Suprapubic skin (tissue), 4 donors: ENCODE results near the gene TCP11. TPM values are rescaled to one million over a fixed set of nuclear protein-coding genes. Genes with fewer than 3 reads are reported as not detected.

Experiments used
- DNase-seq, 2 donors: peaks; one replicate each; pipeline ENCODE4 v3.0.0-alpha.2; 2019; ENCODE audit warnings: low spot score in 2 of 2
- H3K27ac ChIP-seq: fragments of 200-600 bp; sonication (generic); one replicate; pipeline ENCODE4 v1.5.1; 2019
- H3K27me3 ChIP-seq: fragments of 200-600 bp; sonication (generic); one replicate; pipeline ENCODE4 v1.5.1; 2019
- H3K36me3 ChIP-seq: fragments of 200-600 bp; sonication (generic); one replicate; pipeline ENCODE4 v1.5.1; 2019
- H3K4me1 ChIP-seq: fragments of 200-600 bp; sonication (generic); one replicate; pipeline ENCODE4 v1.5.1; 2019
- H3K4me3 ChIP-seq: fragments of 200-600 bp; sonication (generic); one replicate; pipeline ENCODE4 v1.5.1; 2019; ENCODE audit warnings: mild to moderate bottlenecking
- H3K9me3 ChIP-seq: fragments of 200-600 bp; sonication (generic); one replicate; pipeline ENCODE4 v1.5.1; 2019
- EP300 ChIP-seq: sonication (generic); formaldehyde crosslinking; IDR thresholded peaks from one replicate; pipeline ENCODE4 v1.6.1; 2017; ENCODE audit warnings: antibody characterized with exemption
- POLR2A ChIP-seq, 2 donors: fragments of 450-650 bp; IDR thresholded peaks; one replicate each; pipeline ENCODE4 v1.6.1; 2017; ENCODE audit warnings: antibody characterized with exemption in 2 of 2, mild to moderate bottlenecking in 2 of 2, moderate library complexity in 2 of 2
- POLR2AphosphoS5 ChIP-seq, 3 donors: sonication (generic); formaldehyde crosslinking; IDR thresholded peaks; one replicate each; pipeline ENCODE4 v1.6.1; 2017; ENCODE audit warnings: antibody characterized with exemption in 3 of 3
- WGBS: methylation state at CpG from one replicate; pipeline ENCODE4 v1.1.5; 2018; 5-methylcytosine and 5-hydroxymethylcytosine counted together
- total RNA-seq, 4 donors: library from RNA; depleted of rRNA; stranded (reverse); fragments of >200 nt; gene quantifications; one replicate each; pipeline ENCODE4 v1.1.0, GENCODE V29; 2016
- TF ChIP-seq, protein P1 (sequence below), 2 donors: fragments of 200-600 bp in 1 of 2; fragments of 450-650 bp in 1 of 2; sonication (generic) in 1 of 2; IDR thresholded peaks; one replicate each; pipeline ENCODE4 v1.5.1; 2016 to 2019; ENCODE audit warnings: antibody characterized with exemption in 2 of 2, mild to moderate bottlenecking in 1 of 2, moderate library complexity in 1 of 2

The TCP11 gene
- total RNA-seq, 4 donors from 2014 or later = 4.2 TPM; not detected in 3

DNA sequence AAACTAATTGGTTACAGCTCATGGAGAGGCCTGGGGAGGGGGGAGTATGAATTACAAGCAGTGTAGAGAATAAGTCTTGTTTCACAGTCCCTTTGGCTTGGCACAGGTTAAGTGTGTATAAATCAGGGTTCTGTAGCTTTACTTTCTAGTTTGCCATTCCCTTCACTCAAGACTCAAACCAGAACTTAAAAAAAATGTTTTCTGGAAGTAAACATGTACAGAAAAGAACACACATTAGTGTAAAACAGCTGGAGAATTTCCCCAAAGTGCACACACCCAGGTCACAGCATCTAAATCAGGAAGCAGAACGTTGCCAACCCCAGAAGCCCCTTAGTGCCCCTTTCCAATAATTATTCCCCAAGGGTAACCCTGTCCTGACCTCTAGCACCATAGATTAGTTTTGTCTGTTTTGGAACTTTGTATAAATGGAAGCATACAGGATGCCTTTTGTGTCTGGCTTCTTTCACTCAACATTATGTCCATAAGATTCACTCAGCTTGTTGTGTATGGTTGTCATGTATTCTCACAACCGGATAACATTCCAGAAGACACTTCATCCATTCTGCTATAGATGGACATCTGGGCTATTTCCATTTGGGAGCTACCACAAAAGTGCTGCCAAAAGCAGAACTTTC is 38.9 kb upstream of the TCP11 start:
- DNase-seq = peak in 1 of 2 donors; percentile 9
- Histone ChIP-seq H3K36me3 (no peaks in the 10 kb centered on the region), H3K9me3 (no peaks in the 10 kb centered on the region), H3K4me3 (no peak overlapping the region), H3K27ac (no peak overlapping the region), H3K4me1 (peaks cover 14% of the 10 kb centered on the region), H3K27me3 (no peaks in the 10 kb centered on the region)
- 60% methylated on average over 2 of the region's 2 CpGs for WGBS
- TF ChIP-seq POLR2AphosphoS5 (IDR thresholded peaks at IDR 0.05) (no peak), EP300 (no peak), POLR2A (IDR thresholded peaks at IDR 0.05) (no peak)
- TF ChIP-seq, protein P1, sequence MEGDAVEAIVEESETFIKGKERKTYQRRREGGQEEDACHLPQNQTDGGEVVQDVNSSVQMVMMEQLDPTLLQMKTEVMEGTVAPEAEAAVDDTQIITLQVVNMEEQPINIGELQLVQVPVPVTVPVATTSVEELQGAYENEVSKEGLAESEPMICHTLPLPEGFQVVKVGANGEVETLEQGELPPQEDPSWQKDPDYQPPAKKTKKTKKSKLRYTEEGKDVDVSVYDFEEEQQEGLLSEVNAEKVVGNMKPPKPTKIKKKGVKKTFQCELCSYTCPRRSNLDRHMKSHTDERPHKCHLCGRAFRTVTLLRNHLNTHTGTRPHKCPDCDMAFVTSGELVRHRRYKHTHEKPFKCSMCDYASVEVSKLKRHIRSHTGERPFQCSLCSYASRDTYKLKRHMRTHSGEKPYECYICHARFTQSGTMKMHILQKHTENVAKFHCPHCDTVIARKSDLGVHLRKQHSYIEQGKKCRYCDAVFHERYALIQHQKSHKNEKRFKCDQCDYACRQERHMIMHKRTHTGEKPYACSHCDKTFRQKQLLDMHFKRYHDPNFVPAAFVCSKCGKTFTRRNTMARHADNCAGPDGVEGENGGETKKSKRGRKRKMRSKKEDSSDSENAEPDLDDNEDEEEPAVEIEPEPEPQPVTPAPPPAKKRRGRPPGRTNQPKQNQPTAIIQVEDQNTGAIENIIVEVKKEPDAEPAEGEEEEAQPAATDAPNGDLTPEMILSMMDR (IDR thresholded peaks at IDR 0.05) = no peak

DNA sequence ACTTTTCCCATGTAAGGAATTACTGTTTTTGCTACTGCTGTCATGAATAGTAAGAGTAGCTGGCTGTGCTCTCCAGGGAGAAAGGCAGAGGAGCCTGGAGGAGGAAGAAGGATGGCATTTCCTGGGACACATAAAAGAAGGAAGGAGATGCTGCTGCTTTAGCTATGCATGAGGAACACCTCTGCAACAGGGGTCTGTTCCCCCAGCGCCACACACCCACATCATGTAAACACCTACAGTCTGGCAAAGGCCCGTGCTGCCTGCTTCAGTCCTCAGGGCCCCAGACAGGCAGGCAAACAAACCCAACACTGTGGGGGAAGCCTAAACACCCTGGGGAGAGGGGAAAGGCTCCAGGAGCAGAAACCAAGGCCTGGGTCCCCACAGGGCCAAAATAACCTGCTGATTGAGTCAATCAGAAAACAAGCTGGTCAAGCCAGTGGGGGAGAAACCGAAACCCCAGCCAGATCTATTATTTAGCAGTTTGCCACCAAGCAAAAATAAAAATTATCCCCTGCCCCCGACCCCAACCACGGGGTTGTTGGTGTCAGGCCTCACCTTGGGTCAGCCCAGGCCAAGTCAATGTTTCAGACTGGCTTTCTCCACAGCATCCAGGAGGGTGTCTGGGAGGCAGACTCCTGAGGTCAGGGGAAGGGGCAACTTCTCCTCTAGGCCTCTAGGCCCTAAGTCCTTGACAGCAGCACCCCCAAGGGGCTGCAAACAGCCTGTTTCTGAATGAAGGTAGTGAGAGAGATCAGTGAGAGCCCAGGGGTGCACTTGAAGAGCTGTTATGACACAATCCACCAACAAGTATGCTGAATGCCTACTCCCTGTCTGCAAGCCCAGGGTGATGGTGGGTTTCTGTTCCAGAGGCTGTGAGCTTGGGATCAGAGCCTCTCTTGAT is 38.0 kb upstream of the TCP11 start:
- Histone ChIP-seq H3K4me3 (no peak overlapping the region), H3K36me3 (no peaks in the 10 kb centered on the region), H3K9me3 (no peaks in the 10 kb centered on the region), H3K27me3 (no peaks in the 10 kb centered on the region), H3K27ac (no peak overlapping the region), H3K4me1 (peaks cover 14% of the 10 kb centered on the region)
- TF ChIP-seq POLR2AphosphoS5 (IDR thresholded peaks at IDR 0.05) = no peak
- TF ChIP-seq, protein P1 (IDR thresholded peaks at IDR 0.05) = no peak
- TF ChIP-seq EP300 = no peak
- TF ChIP-seq POLR2A (IDR thresholded peaks at IDR 0.05) = no peak
- WGBS = 83% methylated on average over 5 of the region's 5 CpGs
- peak in 1 of 2 donors; percentile 65 for DNase-seq

DNA sequence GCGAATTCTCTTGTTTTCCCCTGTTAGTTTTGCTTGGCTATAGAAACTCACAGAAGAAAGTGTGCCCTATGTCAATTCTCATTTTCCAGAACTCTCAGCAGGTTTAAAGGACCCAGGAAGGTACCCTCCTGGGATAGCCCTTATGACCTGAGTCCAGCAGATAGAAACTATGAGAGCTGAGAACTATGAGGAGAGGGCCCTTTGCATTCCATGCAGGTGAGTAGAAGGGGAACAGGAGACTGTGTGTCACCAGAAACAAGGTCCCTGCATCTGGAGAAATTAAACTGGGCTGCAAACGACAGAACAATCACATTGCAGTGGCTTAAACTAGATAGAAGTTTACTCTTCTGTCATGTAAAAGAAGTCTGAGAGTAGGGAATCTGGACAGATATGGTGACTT is 36.9 kb upstream of the TCP11 start:
- no peak for DNase-seq
- peaks cover 14% of the 10 kb centered on the region for H3K4me1 ChIP-seq

DNA sequence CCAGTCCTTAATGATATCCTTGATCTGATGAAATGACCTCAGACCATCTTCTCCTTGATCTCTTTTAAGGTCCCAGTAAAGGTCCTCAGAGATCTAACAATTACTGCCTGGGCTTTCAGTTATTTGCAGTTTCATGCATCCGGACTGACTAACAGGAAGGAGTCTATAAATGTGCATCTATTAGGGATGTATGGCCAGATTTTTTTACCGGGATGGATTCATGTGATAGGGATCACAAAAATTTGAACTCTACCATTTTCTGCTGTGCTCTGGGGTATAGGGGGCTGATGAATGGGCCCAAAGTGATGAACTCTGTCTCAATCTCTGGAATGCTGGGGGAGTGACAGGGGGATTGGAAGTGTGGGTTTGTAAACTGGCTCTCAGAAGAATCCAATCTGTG is 36.5 kb upstream of the TCP11 start:
- Histone ChIP-seq H3K9me3 (no peaks in the 10 kb centered on the region), H3K4me3 (no peak overlapping the region), H3K4me1 (peaks cover 14% of the 10 kb centered on the region), H3K27me3 (no peaks in the 10 kb centered on the region), H3K36me3 (no peaks in the 10 kb centered on the region), H3K27ac (no peak overlapping the region)
- TF ChIP-seq EP300 = no peak
- TF ChIP-seq POLR2A (IDR thresholded peaks at IDR 0.05) = no peak
- TF ChIP-seq, protein P1 (IDR thresholded peaks at IDR 0.05) = no peak
- no peak for TF ChIP-seq POLR2AphosphoS5 (IDR thresholded peaks at IDR 0.05)
- WGBS = 84% methylated on average over 2 of the region's 2 CpGs
- DNase-seq = no peak

More for the DNA sequence above, 36.9 kb upstream of the TCP11 start:
- no peaks in the 10 kb centered on the region for H3K27me3 ChIP-seq
- no peaks in the 10 kb centered on the region for H3K36me3 ChIP-seq
- TF ChIP-seq EP300 (no peak), POLR2AphosphoS5 (IDR thresholded peaks at IDR 0.05) (no peak), POLR2A (IDR thresholded peaks at IDR 0.05) (no peak)
- TF ChIP-seq, protein P1 (IDR thresholded peaks at IDR 0.05) = no peak
- H3K4me3 ChIP-seq = no peak overlapping the region
- no peak overlapping the region for H3K27ac ChIP-seq
- 95% methylated on average over 2 of the region's 2 CpGs for WGBS
- no peaks in the 10 kb centered on the region for H3K9me3 ChIP-seq

DNA sequence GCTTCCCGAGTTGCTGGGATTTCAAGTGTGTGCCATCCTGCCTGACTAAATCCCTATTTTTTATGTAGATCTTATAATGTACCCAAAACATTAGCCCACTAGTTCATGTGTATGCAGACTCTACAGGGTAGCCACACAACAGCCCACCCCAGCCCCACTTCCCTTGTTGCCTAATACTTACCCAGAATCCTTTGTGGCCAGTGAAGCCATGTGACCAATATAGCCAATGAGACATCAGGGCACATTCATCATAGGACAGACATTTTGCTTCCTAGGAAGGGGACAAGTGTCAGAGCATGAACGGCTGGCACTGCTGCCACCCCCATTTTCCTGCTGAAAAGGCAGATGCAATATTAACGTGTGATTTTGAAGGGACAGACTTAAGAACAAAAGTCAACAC is 36.0 kb upstream of the TCP11 start:
- Histone ChIP-seq H3K4me1 (peaks cover 13% of the 10 kb centered on the region), H3K9me3 (no peaks in the 10 kb centered on the region), H3K36me3 (no peaks in the 10 kb centered on the region), H3K27me3 (no peaks in the 10 kb centered on the region), H3K27ac (no peak overlapping the region), H3K4me3 (no peak overlapping the region)
- peak in 1 of 2 donors; percentile 48 for DNase-seq
- 89% methylated on average over 3 of the region's 3 CpGs for WGBS
- TF ChIP-seq POLR2AphosphoS5 (IDR thresholded peaks at IDR 0.05) (no peak), POLR2A (IDR thresholded peaks at IDR 0.05) (no peak), EP300 (no peak)
- TF ChIP-seq, protein P1 (IDR thresholded peaks at IDR 0.05) = no peak
